CD14-positive monocyte (primary cell): Measurements from ENCODE around the gene CCDC150. TPM values are rescaled to one million over a fixed set of nuclear protein-coding genes. Genes with fewer than 3 reads are reported as not detected.

ENCODE experiments used
- DNase-seq, 3 donors: peaks; one replicate each; pipeline ENCODE4 v3.0.0-alpha.2; 2011 to 2022
- H2AFZ ChIP-seq: 2 replicates; pipeline ENCODE4 v1.6.0; 2012; ENCODE audit warnings: mild to moderate bottlenecking, low read depth, low read length, inconsistent platforms; ENCODE audit not compliant: insufficient read depth, poor library complexity, severe bottlenecking
- H3K27ac ChIP-seq, 2 donors: 1 replicate in 1 of 2; 2 replicates in 1 of 2; pipeline ENCODE4 v1.5.1; 2012 to 2013; ENCODE audit warnings: low read length in 2 of 2, control low read depth in 1 of 2, inconsistent platforms in 1 of 2, low read depth in 1 of 2, mild to moderate bottlenecking in 1 of 2
- H3K27me3 ChIP-seq, 2 donors: one replicate each; pipeline versions ENCODE4 v1.6.0 to v1.6.1; 2011 to 2013; ENCODE audit warnings: low read length in 2 of 2; ENCODE audit not compliant: control insufficient read depth in 2 of 2, insufficient read depth in 2 of 2
- H3K36me3 ChIP-seq, 2 donors: replicated peaks in 1 of 2; 1 replicate in 1 of 2; 2 replicates in 1 of 2; pipeline versions ENCODE4 v1.5.1 to v1.6.1; 2012 to 2013; ENCODE audit warnings: low read length in 2 of 2, control low read depth in 1 of 2, inconsistent platforms in 1 of 2, mild to moderate bottlenecking in 1 of 2; ENCODE audit not compliant: insufficient read depth in 2 of 2, control insufficient read depth in 1 of 2
- H3K4me1 ChIP-seq, 2 donors: 1 replicate in 1 of 2; 2 replicates in 1 of 2; pipeline versions ENCODE4 v1.5.1 to v1.6.1; 2012 to 2013; ENCODE audit warnings: low read length in 2 of 2, control low read depth in 1 of 2, inconsistent platforms in 1 of 2, mild to moderate bottlenecking in 1 of 2, moderate library complexity in 1 of 2; ENCODE audit not compliant: insufficient read depth in 2 of 2, control insufficient read depth in 1 of 2
- H3K4me2 ChIP-seq: replicated peaks from 2 replicates; pipeline ENCODE3; 2012; ENCODE audit warnings: low read length, moderate library complexity, mild to moderate bottlenecking; ENCODE audit not compliant: poor library complexity, severe bottlenecking; ENCODE audit errors: extremely low read depth
- H3K4me3 ChIP-seq, 3 experiments: fragments of 200-600 bp in 1 of 3; sonication (generic) in 1 of 3; replicated peaks in 1 of 3; 1 replicate in 2 of 3; 2 replicates in 1 of 3; pipeline ENCODE4 v1.5.1; 2011 to 2013; ENCODE audit warnings: low read length in 3 of 3, mild to moderate bottlenecking in 3 of 3, control low read depth in 2 of 3, low read depth in 2 of 3, inconsistent platforms in 1 of 3, moderate library complexity in 1 of 3
- H3K79me2 ChIP-seq: 2 replicates; pipeline ENCODE4 v1.6.0; 2012; ENCODE audit warnings: mild to moderate bottlenecking, control low read depth, inconsistent platforms, low read length, moderate library complexity; ENCODE audit not compliant: insufficient read depth
- H3K9ac ChIP-seq: 2 replicates; pipeline ENCODE4 v1.6.0; 2017; ENCODE audit warnings: low read length, mild to moderate bottlenecking; ENCODE audit not compliant: insufficient read depth, poor library complexity, severe bottlenecking
- H3K9me3 ChIP-seq, 2 donors: replicated peaks in 1 of 2; 1 replicate in 1 of 2; 2 replicates in 1 of 2; pipeline versions ENCODE4 v1.5.1 to v1.6.1; 2012 to 2013; ENCODE audit warnings: low read length in 2 of 2, control low read depth in 1 of 2; ENCODE audit not compliant: control insufficient read depth in 1 of 2, insufficient read depth in 1 of 2
- H4K20me1 ChIP-seq: 2 replicates; pipeline ENCODE4 v1.6.0; 2012; ENCODE audit warnings: mild to moderate bottlenecking, low read length, control low read depth, moderate library complexity; ENCODE audit not compliant: insufficient read depth
- H3K27ac Mint-ChIP-seq, 7 donors: one replicate each; pipeline ENCODE4 v1.8.0; 2020; ENCODE audit warnings: mild to moderate bottlenecking in 7 of 7, mixed read lengths in 7 of 7, moderate library complexity in 6 of 7, inconsistent platforms in 2 of 7
- H3K27me3 Mint-ChIP-seq, 3 donors: one replicate each; pipeline ENCODE4 v1.8.0; 2021 to 2022; ENCODE audit warnings: low read depth in 3 of 3, mild to moderate bottlenecking in 3 of 3, mixed read lengths in 3 of 3, moderate library complexity in 3 of 3, inconsistent platforms in 1 of 3
- H3K36me3 Mint-ChIP-seq, 2 donors: one replicate each; pipeline ENCODE4 v1.8.0; 2020; ENCODE audit warnings: mixed read lengths in 2 of 2, inconsistent platforms in 1 of 2, mild to moderate bottlenecking in 1 of 2
- H3K4me1 Mint-ChIP-seq: one replicate; pipeline ENCODE4 v1.8.0; 2020; ENCODE audit warnings: mild to moderate bottlenecking, mixed read lengths
- H3K4me3 Mint-ChIP-seq, 2 donors: one replicate each; pipeline ENCODE4 v1.8.0; 2020; ENCODE audit warnings: mild to moderate bottlenecking in 2 of 2, mixed read lengths in 2 of 2, moderate library complexity in 1 of 2
- H3K9me3 Mint-ChIP-seq, 7 donors: one replicate each; pipeline ENCODE4 v1.8.0; 2020 to 2022; ENCODE audit warnings: mixed read lengths in 7 of 7, mild to moderate bottlenecking in 6 of 7, moderate library complexity in 6 of 7, inconsistent platforms in 2 of 7
- CTCF ChIP-seq: fragments of 200-600 bp; IDR thresholded peaks from one replicate; pipeline ENCODE4 v1.8.0; 2022; ENCODE audit warnings: antibody characterized with exemption, mild to moderate bottlenecking
- WGBS: methylation state at CpG from one replicate; pipeline ENCODE4 v1.1.5; 2013; ENCODE audit warnings: missing lambda C conversion rate; ENCODE audit not compliant: insufficient coverage; 5-methylcytosine and 5-hydroxymethylcytosine counted together
- intact Hi-C, 2 donors: fragments of 100-400 bp; cut with micrococcal nuclease; formaldehyde crosslinking; loops; one replicate each; pipeline versions ENCODE4 v1.15.0 to v1.15.1; 2023
- polyA plus RNA-seq, 3 donors: library from polyadenylated mRNA; depleted of rRNA in 1 of 3; unstranded in 2 of 3; stranded (reverse) in 1 of 3; fragments of 300-500 nt in 2 of 3; fragments of >200 nt in 1 of 3; fragmentation: Illumina TruSeq in 2 of 3; gene quantifications; 1 replicate in 2 of 3; 2 replicates in 1 of 3; pipeline ENCODE4 v1.2.3, GENCODE V29; 2012 to 2021

The CCDC150 gene
- polyA plus RNA-seq, 3 donors: 0.09 TPM; not detected in 2

- H3K4me1 ChIP-seq: no peaks in the 10 kb centered on the region
- no peak for DNase-seq
- no peak overlapping the region for H3K9ac ChIP-seq
- 88% methylated on average over 4 of the region's 5 CpGs for WGBS
- Mint-ChIP-seq H3K4me3 (no peak overlapping the region), H3K27ac (no peak overlapping the region), H3K4me1 (peaks cover 4% of the 10 kb centered on the region), H3K36me3 (no peaks in the 10 kb centered on the region), H3K9me3 (peaks cover 0 to 12% (median 0%) of the 10 kb centered on the region in 7 donors), H3K27me3 (peaks cover 35 to 52% (median 36%) of the 10 kb centered on the region in 3 donors)
- no peak overlapping the region for H3K4me2 ChIP-seq
- H3K27ac ChIP-seq: no peak overlapping the region
- H3K4me3 ChIP-seq: no peak overlapping the region
- TF ChIP-seq CTCF: no peak
- no peaks in the 10 kb centered on the region for H3K36me3 ChIP-seq
- H3K27me3 ChIP-seq: peaks cover 30 to 32% of the 10 kb centered on the region in 2 donors
- H3K9me3 ChIP-seq: no peaks in the 10 kb centered on the region
- H4K20me1 ChIP-seq: no peaks in the 10 kb centered on the region
- no peak overlapping the region for H2AFZ ChIP-seq
- no peaks in the 10 kb centered on the region for H3K79me2 ChIP-seq
- intact Hi-C loops: no loop called here
Measured at GRCh38 chr2:196598412-196598811, 41.1 kb upstream of the CCDC150 start.

GRCh38 chr2:196598846-196599245, 40.7 kb upstream of the CCDC150 start:
- H3K9me3 Mint-ChIP-seq: peaks cover 0 to 9% (median 0%) of the 10 kb centered on the region in 7 donors
- intact Hi-C loops: no loop called here
- no peaks in the 10 kb centered on the region for H3K4me1 ChIP-seq
- H2AFZ ChIP-seq: no peak overlapping the region
- no peak overlapping the region for H3K27ac ChIP-seq
- no peaks in the 10 kb centered on the region for H3K36me3 Mint-ChIP-seq
- no peak overlapping the region for H3K4me3 Mint-ChIP-seq
- H3K79me2 ChIP-seq: no peaks in the 10 kb centered on the region
- H3K4me1 Mint-ChIP-seq: no peaks in the 10 kb centered on the region
- H3K36me3 ChIP-seq: no peaks in the 10 kb centered on the region
- DNase-seq: no peak
- TF ChIP-seq CTCF: no peak
- no peak overlapping the region for H3K4me2 ChIP-seq
- H3K27me3 ChIP-seq: peaks cover 26 to 27% of the 10 kb centered on the region in 2 donors
- no peaks in the 10 kb centered on the region for H3K9me3 ChIP-seq
- H3K27ac Mint-ChIP-seq: no peak overlapping the region
- no peak overlapping the region for H3K9ac ChIP-seq
- peaks cover 31 to 52% (median 32%) of the 10 kb centered on the region in 3 donors for H3K27me3 Mint-ChIP-seq
- no peaks in the 10 kb centered on the region for H4K20me1 ChIP-seq
- no peak overlapping the region for H3K4me3 ChIP-seq
